GM03348 (cell line): ENCODE measurements around the gene PGAM5.
"Not testable (repeated sequence)": the region's sequence is repeated elsewhere in the genome, so short reads cannot be mapped to it uniquely, and the experiment has no call there.

Experiments
- DNase-seq: peaks from one replicate; pipeline ENCODE4 v3.0.0; 2012; ENCODE audit warnings: low spot score

Gene PGAM5

DNA sequence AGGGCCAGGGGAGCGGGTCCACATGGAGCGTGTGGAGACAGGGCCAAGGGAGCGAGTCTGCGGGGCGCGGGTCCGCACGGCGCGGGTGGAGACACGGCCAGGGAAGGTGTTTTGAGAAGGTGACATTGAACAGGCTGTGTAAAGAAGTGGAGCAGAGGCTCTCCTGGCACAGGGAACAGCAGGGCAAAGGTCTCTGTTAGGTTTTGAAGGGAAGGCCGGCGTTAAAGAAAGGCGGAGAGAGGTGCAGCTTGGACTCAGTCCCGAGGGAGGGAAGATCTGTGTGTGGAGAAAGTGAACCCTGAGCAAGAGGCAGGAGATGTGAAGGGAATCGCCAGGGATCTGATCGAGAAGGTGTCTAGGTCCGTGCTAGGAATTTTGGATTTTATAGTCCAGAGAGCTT, 21.4 kb upstream of the PGAM5 start:
- DNase-seq, result no peak

- no peak for DNase-seq
Measured at GRCh38 chr12:132690112-132690511, 20.5 kb upstream of the PGAM5 start.

DNA sequence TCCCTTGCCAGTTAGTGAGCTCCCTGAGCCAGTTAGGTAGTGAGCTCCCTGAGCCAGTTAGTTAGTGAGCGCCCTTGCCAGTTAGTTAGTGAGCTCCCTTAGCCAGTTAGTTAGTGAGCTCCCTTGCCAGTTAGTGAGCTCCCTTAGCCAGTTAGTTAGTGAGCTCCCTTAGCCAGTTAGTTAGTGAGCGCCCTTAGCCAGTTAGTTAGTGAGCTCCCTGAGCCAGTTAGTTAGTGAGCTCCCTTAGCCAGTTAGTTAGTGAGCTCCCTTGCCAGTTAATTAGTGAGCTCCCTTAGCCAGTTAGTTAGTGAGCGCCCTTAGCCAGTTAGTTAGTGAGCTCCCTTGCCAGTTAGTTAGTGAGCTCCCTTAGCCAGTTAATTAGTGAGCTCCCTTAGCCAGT, 18.6 kb upstream of the PGAM5 start:
- not testable (repeated sequence) for DNase-seq

DNA sequence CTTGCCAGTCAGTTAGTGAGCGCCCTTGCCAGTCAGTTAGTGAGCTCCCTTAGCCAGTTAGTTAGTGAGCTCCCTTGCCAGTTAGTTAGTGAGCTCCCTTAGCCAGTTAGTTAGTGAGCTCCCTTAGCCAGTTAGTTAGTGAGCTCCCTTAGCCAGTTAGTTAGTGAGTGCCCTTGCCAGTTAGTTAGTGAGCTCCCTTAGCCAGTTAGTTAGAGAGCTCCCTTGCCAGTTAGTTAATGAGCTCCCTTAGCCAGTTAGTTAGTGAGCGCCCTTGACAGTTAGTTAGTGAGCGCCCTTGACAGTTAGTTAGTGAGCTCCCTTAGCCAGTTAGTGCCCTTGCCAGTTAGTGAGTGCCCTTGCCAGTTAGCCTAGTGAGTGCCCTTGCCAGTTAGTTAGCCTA, 15.8 kb upstream of the PGAM5 start:
- not testable (repeated sequence) for DNase-seq

- no peak for DNase-seq
Measured at GRCh38 chr12:132695431-132695830, 15.2 kb upstream of the PGAM5 start.

DNA sequence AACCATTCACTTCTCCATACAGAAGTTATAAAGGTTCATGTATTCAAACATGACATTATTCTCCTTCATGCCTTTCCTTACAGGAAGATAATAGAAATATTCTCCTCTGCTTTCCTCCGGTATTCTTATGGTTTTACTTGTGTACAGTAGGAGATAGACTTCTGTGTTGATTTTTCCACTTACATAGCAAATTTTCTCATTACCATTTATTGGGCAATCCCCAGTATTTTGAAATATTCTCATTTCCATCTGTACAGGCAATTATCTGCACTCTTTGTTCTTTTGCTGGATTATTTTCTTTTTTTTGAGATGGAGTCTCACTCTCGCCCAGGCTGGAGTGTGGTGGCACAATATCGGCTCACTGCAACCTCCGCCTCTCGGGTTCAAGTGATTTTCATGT, 12.3 kb upstream of the PGAM5 start:
- no peak for DNase-seq

GRCh38 chr12:132700212-132700822, 10.3 kb upstream of the PGAM5 start:
- DNase-seq, result no peak

- DNase-seq, result no peak
Measured at GRCh38 chr12:132702640-132703039, 8.0 kb upstream of the PGAM5 start.

DNA sequence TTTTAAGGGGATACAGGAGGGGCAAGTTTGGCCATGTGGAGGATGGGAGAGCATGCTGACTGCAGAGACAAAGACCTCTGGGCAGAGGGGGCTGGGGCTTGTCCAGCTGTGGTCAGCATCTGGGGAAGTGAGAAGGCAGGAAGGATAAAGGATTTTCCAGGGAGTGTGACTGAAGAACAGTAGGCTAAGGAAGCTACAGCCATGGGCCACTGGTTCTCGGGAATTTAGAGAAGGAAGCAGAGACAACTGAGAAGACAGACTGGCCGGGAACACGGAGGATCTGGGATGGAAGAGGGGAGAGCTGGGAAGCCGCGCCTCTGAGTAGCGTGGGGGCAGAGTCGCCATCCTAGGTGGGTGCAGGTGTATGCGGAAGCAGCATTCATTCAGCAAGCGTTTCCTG, 7.0 kb upstream of the PGAM5 start:
- DNase-seq, result no peak

DNA sequence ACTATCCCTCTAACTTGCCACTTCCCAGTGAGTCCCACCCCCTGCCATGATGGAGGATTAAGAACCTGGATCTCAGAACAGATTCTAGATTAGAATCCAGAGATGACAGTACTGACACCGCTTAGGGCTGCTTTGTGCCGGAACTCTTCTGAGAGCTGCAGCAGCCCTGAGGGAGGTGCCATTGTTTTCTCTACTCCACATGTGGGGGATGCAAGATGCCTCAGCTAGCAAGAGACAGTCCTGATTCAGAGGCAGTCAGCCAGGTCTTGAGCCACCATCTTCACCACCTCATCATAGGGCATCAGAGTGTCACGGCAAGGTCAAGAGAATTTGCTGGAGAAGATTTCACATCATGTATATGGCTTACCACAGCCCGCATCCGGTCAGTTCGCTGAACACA, 3.4 kb upstream of the PGAM5 start:
- no peak for DNase-seq

DNA sequence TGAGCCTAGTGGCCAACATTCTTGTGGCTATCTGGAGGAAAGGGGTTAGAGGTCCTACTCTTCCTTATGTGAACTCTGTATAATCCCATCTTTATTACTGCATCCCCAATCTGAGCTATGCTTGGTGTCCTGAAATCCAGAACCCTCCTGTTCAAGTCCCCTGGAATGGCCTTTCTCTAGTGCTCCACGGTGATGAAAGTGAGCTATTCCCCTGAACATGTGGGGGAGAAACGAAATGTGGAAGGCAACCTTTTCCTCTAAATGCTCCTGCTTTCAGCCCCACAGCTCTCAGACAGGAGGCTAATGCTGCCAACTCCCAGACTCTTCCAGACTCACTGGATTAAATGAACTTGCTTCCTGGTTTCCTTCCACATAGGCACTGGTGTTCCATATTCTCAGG, 2.5 kb upstream of the PGAM5 start:
- DNase-seq, result no peak

- DNase-seq, result no peak
Measured at GRCh38 chr12:132710043-132710404, 618 bp upstream of the PGAM5 start.

GRCh38 chr12:132711080-132711843, 620 bp downstream of the PGAM5 start:
- DNase-seq, result peak; percentile 68

DNA sequence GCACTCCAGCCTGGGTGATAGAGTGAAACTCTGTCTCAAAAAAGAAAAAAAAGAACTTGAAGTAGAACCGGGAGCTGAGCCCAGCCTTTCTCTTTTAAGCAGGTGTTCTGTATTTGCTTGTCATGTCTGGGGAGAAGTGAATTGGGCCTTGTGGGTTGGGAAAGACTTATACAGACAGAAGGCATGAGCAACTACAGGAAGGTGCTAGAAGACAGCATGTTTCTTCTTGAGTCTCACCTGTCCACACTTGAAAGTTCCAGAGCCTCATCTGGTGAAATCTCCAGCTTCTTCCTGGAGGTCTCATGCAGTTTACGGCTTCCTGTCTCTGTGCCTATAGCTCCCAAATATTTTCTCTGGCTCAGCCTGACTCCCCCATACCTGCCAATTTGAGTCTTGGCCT, 2.5 kb downstream of the PGAM5 start:
- no peak for DNase-seq

- DNase-seq, result no peak
Measured at GRCh38 chr12:132715874-132716273, 5.2 kb downstream of the PGAM5 start.

DNA sequence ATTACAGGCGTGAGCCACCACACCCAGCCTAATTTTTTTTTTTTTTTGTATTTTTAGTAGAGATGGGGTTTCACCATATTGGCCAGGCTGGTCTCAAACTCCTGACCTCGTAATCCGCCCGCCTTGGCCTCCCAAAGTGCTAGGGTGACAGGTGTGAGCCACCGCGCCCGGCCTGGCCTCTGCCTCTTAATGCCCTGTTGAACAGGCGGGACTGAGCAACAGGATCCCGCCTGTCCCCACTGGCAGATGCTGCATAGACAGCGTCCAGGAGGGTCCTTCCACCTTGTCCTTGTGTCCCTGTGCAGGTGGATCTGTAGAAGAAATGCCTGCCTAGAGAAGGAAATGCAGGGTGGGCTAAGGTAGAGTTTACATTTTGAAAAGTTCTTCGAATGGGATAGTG, 5.7 kb downstream of the PGAM5 start:
- DNase-seq, result no peak

DNA sequence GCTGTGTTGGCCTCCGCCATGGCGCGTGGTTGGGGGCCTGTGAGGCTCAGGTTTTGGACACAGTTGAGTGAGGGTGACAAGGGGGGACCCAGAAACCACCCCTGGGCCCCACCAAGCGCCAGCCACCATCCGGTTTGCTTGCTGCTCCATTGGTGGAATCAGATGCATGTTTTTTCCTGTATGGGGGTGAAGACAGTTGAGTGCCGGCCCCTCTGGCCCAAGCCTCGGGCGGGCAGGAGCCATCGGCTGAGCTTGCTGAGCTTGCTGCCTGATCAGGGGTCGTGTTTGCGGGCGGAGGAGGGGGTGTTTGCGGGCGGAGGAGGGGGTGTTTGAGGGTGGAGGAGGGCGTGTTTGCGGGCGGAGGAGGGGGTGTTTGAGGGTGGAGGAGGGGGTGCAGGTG, 6.4 kb downstream of the PGAM5 start:
- DNase-seq, result no peak

DNA sequence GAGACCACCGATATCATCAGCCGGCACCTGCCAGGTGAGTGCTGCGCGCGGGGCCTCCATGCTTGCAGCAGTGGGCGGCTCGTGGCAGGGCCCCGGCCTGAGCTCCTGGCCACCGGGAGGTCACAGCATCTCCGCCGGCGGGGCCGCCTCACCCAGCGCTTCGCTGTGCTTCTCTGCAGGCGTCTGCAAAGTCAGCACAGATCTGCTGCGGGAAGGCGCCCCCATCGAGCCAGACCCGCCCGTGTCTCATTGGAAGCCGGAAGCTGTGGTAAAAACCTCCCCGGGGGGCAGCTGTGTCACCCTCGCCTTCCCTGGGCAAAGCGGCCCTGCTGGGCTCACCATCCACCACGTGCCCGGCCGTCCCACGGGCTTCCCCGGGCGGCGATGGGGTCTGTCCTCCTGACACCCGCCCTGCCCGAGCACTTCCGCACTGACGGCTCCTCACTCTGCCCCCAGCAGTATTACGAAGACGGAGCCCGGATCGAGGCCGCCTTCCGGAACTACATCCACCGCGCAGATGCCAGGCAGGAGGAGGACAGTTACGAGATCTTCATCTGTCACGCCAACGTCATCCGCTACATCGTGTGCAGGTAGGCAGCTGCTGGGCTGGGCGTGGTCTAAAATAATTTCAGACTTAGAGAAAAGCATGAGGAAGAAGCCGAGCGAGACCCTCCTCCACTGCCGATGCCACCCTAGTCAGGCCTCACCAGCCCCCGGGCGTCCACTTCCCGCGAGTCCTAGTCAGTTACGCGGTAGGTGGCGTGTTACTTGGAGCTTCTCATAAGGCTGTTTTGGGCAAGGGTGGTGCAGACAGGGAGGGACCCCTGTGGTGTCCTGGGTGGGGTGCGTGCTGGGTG, 7.1 kb downstream of the PGAM5 start:
- DNase-seq, result no peak

DNA sequence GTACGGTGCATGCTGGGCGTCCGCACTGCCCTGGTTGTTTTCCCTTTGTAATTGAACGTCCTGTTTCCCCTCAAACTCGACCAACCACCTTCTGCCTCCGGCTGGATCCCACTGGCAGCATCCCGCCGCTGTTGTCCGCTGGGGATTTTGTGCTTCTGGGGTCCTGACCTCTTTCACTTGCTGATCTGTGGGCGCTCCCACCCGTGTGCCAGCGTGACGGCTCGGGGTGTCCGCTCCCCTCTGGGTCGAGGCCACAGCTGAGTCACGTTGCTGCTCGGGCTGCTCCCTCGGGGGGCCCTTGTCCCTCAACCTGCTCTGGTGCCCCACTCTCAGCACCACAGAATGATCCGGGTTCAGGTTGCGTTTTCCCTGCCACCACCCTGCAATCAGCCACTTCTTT, 8.0 kb downstream of the PGAM5 start:
- no peak for DNase-seq

DNA sequence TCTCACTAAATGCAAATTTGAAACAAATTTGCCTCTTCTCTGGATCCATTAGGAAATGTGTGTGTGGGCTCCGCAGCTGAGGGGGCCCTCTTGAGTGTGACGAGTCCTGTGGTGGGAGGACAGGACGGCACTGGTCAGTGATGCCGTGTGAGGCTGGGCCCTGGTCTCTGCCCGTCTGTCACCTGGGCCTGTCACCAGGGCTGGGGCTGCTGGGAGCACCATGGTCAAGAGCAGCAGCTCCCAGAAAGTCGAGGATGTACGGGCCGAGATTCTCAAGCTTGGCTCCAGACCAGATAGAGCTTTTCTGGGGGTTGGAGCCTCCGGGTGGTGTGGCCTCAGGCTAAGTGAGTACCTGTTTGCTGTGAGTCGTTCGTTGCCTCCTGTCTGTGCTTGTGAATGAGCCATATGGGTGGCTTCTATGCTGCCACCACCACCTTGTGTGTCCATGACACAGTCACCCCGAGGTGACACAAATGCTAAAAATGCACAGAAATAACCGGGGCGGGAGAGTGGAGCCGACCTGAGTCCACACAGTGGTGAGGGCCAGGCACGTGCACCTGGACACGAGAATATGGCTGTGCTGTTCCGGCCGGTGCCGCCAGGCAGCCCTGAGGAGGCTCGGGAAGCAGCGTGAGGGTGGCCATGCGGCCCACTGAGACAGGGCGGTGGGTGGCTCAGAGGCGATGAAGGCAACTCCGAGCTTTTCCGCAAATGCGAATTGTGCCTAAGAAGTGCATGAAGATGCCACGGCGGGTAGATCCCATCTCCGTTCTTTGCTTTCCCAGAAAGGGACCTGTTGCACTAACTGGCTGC, 8.7 kb downstream of the PGAM5 start:
- DNase-seq, result no peak

DNA sequence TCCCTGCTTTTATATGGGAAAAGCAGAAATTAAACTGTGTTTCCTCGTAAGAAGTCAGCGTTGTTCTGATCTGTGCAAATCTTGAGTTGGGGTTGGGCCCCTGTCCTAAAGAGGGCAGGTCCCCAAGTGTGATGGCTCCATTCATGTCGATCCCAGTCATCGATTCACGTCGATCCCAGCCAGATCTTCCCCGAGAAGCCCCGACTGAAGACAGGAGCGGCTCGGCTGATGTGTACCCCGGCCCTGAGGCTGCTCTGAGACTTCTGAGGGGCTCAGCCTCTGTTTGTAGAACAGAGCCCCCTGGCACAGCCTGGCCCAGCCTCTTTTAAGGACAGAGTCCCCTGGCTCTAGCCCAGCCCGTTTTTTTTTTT, 9.3 kb downstream of the PGAM5 start:
- DNase-seq, result no peak

- DNase-seq, result no peak
Measured at GRCh38 chr12:132720606-132721345, 10.1 kb downstream of the PGAM5 start.
